GM19452 (cell line): ENCODE measurements around the gene SLC25A29.

Experiments
- ATAC-seq: cut with Tn5 transposase; IDR thresholded peaks from one replicate; pipeline ENCODE4 v1.9.1; 2021; ENCODE audit not compliant: unreplicated experiment

SLC25A29 gene

GRCh38 chr14:100282766-100283419, 23.4 kb downstream of the SLC25A29 start:
- no peak for ATAC-seq

DNA sequence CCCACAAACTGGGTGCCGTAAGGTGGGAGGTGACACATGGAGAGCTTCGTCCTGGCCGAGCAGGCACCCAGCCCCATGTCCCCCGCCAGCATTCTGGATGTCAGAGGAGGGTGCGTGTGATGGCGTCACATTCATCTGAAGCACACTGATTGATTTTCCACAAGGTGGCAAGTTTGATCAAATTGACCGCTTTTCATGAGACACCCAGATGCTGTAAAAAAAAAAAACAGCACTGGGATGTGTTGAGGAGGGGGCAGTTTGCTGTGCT, 24.2 kb downstream of the SLC25A29 start:
- ATAC-seq, result no peak

- ATAC-seq, result no peak
Measured at GRCh38 chr14:100281286-100282082, 24.8 kb downstream of the SLC25A29 start.

DNA sequence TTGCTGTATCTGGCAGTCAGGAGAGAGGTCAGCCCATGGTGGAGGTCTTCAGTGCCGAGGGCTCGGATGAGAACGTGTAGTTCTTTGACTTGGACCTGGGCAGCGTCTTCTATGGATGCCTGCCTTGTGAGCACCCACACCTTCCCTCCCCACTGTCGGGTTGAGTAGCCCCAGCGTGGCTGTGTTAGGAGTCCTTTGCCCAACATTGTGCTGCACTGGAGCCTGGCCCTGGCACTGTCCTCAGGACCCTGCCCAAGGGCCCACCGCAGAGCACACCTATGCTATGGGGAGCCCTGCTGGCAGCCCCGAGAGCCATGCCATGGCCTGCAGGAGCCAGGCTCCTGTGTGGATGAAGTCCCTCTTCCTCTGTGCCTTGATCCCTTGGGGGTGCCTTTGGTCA, 26.7 kb downstream of the SLC25A29 start:
- no peak for ATAC-seq

- ATAC-seq, result no peak
Measured at GRCh38 chr14:100279133-100279532, 27.1 kb downstream of the SLC25A29 start.

- no peak for ATAC-seq
Measured at GRCh38 chr14:100278702-100279101, 27.5 kb downstream of the SLC25A29 start.

DNA sequence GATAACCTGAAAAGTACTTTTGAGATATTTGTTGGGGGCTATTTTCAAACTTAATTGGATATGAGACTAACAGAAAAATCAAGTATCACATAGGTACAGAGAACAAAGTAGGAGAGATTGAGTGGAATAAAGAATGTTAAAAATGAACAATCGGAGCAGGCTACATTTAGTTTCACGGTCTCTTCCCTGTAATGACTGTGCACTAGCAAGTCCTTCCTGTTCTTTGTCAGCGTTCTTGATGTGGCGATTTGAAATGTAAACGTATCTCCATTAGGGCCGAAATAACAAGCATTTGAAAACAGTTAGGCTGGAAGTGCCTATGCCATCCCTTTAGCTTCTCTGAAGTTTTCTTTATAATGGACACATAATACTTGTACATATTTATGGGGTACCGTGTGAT, 31.0 kb downstream of the SLC25A29 start:
- ATAC-seq, result no peak

DNA sequence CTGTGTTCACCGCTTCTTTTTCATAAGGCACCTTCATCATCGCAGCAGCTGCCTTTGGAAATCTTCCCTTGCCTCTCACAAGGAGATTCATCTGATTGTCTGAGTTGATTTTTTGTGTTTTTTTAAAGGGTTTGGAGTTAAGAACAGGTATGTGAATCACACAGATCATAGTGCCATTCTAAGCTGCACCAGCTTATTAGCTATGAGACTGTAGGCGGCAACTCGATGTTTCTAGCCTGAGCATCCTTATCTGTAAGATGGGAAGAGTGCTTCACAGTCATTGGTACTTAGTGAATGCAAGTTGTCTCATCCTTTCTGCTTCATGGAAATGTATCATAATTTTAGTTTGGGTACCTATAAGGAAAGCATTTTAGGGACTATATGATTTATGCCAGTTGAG, 32.0 kb downstream of the SLC25A29 start:
- ATAC-seq, result no peak

DNA sequence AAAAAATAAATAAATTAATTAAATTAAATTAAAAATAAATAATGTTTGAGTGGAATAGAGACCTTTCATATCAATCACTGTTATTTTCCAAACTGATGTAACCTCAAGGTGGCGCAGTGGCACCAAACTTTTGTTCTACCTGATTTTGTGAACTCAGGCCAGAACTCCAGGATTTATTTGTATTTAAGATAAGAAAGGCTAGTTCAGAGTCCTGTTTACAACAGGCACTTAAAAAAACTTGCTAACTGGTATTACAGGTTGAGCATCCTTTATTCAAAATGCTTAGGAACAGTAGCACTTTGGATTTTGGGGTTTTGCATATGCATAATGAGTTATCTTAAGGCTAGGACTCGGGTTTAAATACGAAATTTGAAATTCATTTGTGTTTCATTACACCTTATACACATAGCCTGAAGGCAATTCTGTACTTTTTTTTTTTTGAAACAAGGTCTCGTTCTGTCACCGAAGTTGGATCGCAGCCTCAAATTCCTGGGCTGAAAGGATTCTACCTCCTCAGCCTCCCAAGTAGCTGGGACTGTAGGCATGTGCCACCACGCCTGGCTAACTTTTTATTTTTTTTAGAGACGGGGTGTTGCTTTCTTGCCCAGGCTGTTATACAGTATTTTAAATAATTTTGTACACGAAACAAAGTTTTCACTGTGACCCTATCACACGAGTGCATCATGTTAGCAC, 34.9 kb downstream of the SLC25A29 start:
- no peak for ATAC-seq

GRCh38 chr14:100268591-100269207, 37.5 kb downstream of the SLC25A29 start:
- ATAC-seq, result no peak

DNA sequence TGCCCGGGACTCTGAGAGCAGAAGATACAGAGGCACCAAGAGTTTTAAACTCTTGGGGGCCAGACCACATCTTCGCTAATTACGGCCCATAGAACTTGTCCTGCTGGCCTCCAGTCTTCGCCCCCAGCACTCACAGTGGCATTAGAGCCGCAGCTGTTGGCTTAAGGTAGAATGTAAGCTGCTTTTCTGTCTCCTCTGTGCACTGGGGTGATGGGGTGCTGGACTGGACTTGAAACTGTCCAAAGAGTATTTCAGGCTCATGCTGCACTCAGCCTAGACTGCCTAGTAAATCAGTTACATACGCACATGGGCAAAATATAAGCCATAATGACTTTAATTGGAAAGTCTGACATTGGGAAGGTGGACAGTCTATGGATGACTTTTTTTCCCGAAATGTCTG, 38.3 kb downstream of the SLC25A29 start:
- ATAC-seq, result no peak

GRCh38 chr14:100263141-100263540, 43.1 kb downstream of the SLC25A29 start:
- no peak for ATAC-seq

GRCh38 chr14:100262545-100262944, 43.7 kb downstream of the SLC25A29 start:
- no peak for ATAC-seq

DNA sequence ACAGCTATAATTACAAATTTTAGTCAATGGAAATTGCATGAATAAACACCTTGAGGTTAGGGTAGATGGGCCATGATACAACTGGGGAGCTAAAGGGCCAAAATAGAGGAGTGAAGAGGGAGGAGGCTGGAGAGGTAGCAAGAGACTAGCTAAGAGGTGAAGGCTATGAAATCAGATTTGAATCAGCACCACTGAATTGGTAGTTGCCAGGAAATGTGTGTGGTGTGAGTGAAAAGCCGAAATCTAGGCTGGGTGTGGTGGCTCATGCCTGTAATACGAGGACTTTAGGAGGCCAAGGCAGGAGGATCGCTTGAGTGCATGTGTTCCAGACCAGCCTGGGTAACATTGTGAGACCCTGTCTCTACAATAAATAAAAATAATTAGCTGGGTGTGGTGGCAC, 44.6 kb downstream of the SLC25A29 start:
- ATAC-seq, result no peak

GRCh38 chr14:100256339-100256895, 49.8 kb downstream of the SLC25A29 start:
- ATAC-seq, result peak; percentile 65

DNA sequence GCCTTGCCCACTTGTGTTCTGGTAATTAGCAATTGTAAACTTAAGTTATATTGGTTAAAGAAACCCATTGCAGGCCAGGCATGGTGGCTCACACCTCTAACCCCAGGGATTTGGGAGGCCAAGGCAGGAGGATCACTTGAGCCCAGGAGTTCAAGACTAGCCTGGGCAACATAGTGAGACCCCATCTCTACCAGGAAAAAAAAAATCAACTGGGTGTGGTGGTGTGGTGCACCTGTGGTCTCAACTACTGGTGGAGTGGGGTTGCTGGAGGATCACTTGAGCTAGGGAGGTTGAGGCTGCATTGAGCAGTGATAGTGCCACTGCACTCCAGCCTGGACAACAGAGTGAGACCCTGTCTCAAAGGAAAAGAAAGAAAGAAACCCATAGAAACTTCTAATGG, 53.6 kb downstream of the SLC25A29 start:
- no peak for ATAC-seq

GRCh38 chr14:100250732-100251465, 55.3 kb downstream of the SLC25A29 start:
- no peak for ATAC-seq

- no peak for ATAC-seq
Measured at GRCh38 chr14:100246809-100247428, 59.3 kb downstream of the SLC25A29 start.

DNA sequence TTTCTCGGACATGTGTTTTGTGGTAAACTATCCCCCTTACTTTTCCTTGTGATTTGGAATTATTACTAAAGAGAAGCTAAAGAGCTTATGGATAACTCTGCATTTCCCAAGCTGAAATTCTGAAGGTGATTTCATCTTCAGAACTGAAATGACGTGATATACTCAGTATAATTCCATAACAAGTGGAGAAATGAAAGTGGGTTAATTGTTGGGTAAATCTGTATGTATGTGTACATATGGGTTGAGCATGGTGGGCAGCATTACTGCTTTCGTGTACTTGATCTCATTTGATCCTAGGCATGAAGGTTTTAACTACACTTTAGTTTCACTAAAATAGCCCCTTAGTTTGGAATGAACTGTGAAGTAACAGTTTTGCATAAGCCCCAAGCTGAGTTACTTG, 63.2 kb downstream of the SLC25A29 start:
- ATAC-seq, result no peak

- ATAC-seq, result no peak
Measured at GRCh38 chr14:100241279-100241678, 65.0 kb downstream of the SLC25A29 start.
